Measurements from ENCODE around the gene MORN1.

- no peak for TF ChIP-seq POLR2AphosphoS5 (IDR thresholded peaks at IDR 0.05; ENCODE audit: low read depth, low read length)
- TF ChIP-seq POLR2A (IDR thresholded peaks at IDR 0.05; ENCODE audit: low read depth, low read length) = no peak
These were observed 9.2 kb upstream of the MORN1 start for GRCh38 chr1:2400576-2400909.

All from GM12891 (cell line).